GM12873 (cell line): ENCODE data around the gene MBOAT7.

ENCODE experiments used
- CTCF ChIP-seq: IDR thresholded peaks from 2 replicates; pipeline ENCODE4 v1.5.1; 2012; ENCODE audit warnings: low read depth, mild to moderate bottlenecking, moderate library complexity, low read length, control low read depth; ENCODE audit not compliant: insufficient read depth; ENCODE audit errors: missing control alignments

Gene MBOAT7

GRCh38 chr19:54154603-54155345 lies 34.6 kb downstream of the MBOAT7 start:
- TF ChIP-seq CTCF = no peak

GRCh38 chr19:54153731-54154326 lies 35.6 kb downstream of the MBOAT7 start:
- no peak for TF ChIP-seq CTCF

GRCh38 chr19:54152878-54153524 lies 36.4 kb downstream of the MBOAT7 start:
- TF ChIP-seq CTCF = no peak

- TF ChIP-seq CTCF = no peak
Measured at GRCh38 chr19:54152267-54152666, 37.1 kb downstream of the MBOAT7 start.

GRCh38 chr19:54151362-54152035 lies 37.9 kb downstream of the MBOAT7 start:
- no peak for TF ChIP-seq CTCF

- TF ChIP-seq CTCF = no peak
Measured at GRCh38 chr19:54149021-54149812, 40.2 kb downstream of the MBOAT7 start.
